Peyer's patch (tissue), 4 donors: ENCODE data around the gene SPATA6L.

Source experiments
- CTCF ChIP-seq, 6 experiments: fragments of 450-650 bp in 4 of 6; fragments of 200-600 bp in 2 of 6; sonication (generic) in 1 of 6; IDR thresholded peaks; one replicate each; pipeline ENCODE4 v1.5.1; 2017 to 2019; ENCODE audit warnings: antibody characterized with exemption in 6 of 6, mild to moderate bottlenecking in 3 of 6, moderate library complexity in 1 of 6
- POLR2A ChIP-seq, 2 donors: fragments of 450-650 bp; IDR thresholded peaks; one replicate each; pipeline ENCODE4 v1.5.1; 2017; ENCODE audit warnings: antibody characterized with exemption in 2 of 2, mild to moderate bottlenecking in 2 of 2, moderate library complexity in 2 of 2

DNA sequence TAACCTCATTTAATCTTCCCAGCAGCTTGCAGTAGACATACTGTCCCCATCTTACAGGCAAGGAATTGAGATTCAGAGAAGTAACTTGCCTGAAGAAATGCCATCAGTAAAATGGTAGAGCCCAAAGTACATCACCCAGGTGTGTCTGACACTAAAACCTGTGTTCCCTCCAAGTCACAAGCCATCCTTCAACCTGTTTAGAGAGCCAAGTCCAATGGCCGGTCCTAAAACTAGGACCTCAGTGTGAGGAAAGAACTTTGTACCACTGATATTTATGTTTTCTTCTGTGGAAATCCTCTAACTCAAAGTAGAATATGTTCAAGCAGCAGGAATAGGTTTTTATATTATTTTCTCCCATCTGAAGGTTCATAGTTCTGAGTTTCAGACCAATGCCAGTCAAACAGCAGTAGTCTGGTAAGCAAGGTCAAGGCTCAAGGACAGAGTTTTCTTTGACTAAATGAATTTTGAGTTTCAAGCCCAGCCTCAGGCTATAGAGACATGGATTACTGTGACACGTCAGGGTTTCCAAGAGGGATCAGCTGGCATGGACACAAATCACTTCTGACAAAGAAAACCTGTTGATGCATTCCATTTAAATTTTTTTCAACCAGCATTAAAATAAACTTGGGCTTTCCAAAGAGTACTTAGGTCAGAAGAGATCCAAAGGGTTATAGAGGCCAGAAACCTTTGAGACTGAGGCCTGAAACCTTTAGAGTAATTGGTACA lies 85.1 kb downstream of the SPATA6L start:
- TF ChIP-seq CTCF (IDR thresholded peaks at IDR 0.05) (no peak), POLR2A (IDR thresholded peaks at IDR 0.05) (no peak)
